ENCODE measurements around the gene TTC39C. TPM values are rescaled to one million over a fixed set of nuclear protein-coding genes. Genes with fewer than 3 reads are reported as not detected.

The TTC39C gene
- total and polyA plus RNA-seq, 2 donors (not counting 3 experiments of a cell fraction or from before 2014, with no cell fraction given), result 0.61 to 6.2 TPM

GRCh38 chr18:24026457-24026856 is 11.9 kb downstream of the TTC39C start:
- no peak for FAIRE-seq

GRCh38 chr18:24027156-24027827 is 12.7 kb downstream of the TTC39C start:
- no peaks in the 10 kb centered on the region for H3K9me3 ChIP-seq (replicated peaks; ENCODE audit: control insufficient read depth, insufficient read depth, low read length)
- ChIA-PET CTCF (no interaction called here), POLR2A (no interaction called here)
- H3K4me3 ChIP-seq (replicated peaks in 1 of 3; ENCODE audit: insufficient read depth in 1 of 3, low read depth in 1 of 3, low read length in 3 of 3), result no peak overlapping the region
- no peaks in the 10 kb centered on the region for H3K4me1 ChIP-seq (ENCODE audit: control insufficient read depth, extremely low read depth, insufficient read depth, low read length)
- no peaks in the 10 kb centered on the region for H3K79me2 ChIP-seq (ENCODE audit: control insufficient read depth, insufficient read depth, low read length)
- no peak for FAIRE-seq
- H3K27ac ChIP-seq (ENCODE audit: insufficient read depth, low read depth, low read length), result no peak overlapping the region
- H3K36me3 ChIP-seq (ENCODE audit: control insufficient read depth in 2 of 2, extremely low read depth in 1 of 2, insufficient read depth in 2 of 2, low read length in 2 of 2), result no peaks in the 10 kb centered on the region
- H4K20me1 ChIP-seq (replicated peaks; ENCODE audit: control insufficient read depth, extremely low read depth, insufficient read depth, low read length), result no peaks in the 10 kb centered on the region
- no peaks in the 10 kb centered on the region for H3K9me1 ChIP-seq (replicated peaks; ENCODE audit: control insufficient read depth, extremely low read depth, insufficient read depth, low read length)
- H3K27me3 ChIP-seq (ENCODE audit: control insufficient read depth in 2 of 2, insufficient read depth in 2 of 2, low read length in 2 of 2), result no peaks in the 10 kb centered on the region
- intact Hi-C loops (cut with micrococcal nuclease), result no loop called here
- no peak overlapping the region for H3K9ac ChIP-seq (replicated peaks; ENCODE audit: extremely low read depth, insufficient read depth, low read length)
- H2AFZ ChIP-seq (ENCODE audit: low read depth, low read length), result no peak overlapping the region
- no TSS peak for BruUV-seq (replicated peaks)
- dilution Hi-C loops (cut with MboI; ENCODE audit: extremely low pct_ligation_motif_present, low sequenced_read_pairs), result no loop called here
- no peak overlapping the region for H3K4me2 ChIP-seq (ENCODE audit: insufficient read depth, low read length)
- TF ChIP-seq POLR2AphosphoS5 (IDR thresholded peaks at IDR 0.05; ENCODE audit: insufficient read depth, low read depth, low read length) (no peak), MYC (IDR thresholded peaks at IDR 0.05; ENCODE audit: low read depth, low read length) (no peak), FOS (IDR thresholded peaks at IDR 0.05; ENCODE audit: borderline replicate concordance, insufficient read depth, low read length) (no peak), CTCF (IDR thresholded peaks at IDR 0.05; ENCODE audit: extremely low read depth in 1 of 2, insufficient read depth in 1 of 2, low read depth in 1 of 2, low read length in 2 of 2) (no peak), MAX (IDR thresholded peaks at IDR 0.05; ENCODE audit: insufficient read depth, insufficient read length) (no peak), JUN (IDR thresholded peaks at IDR 0.05; ENCODE audit: borderline replicate concordance, insufficient read depth, insufficient read length, low read depth) (no peak), POLR2A (IDR thresholded peaks at IDR 0.05; ENCODE audit: low read depth, low read length) (no peak), EZH2 (IDR thresholded peaks at IDR 0.05; ENCODE audit: borderline replicate concordance, low read depth, low read length, severe bottlenecking) (no peak), GATA2 (IDR thresholded peaks at IDR 0.05; ENCODE audit: insufficient read depth, insufficient read length, low read depth, low read length) (no peak)
- DNase-seq (ENCODE audit: low read depth, low spot score), result no peak

More at GRCh38 chr18:24026457-24026856, 11.9 kb downstream of the TTC39C start:
- TF ChIP-seq POLR2AphosphoS5 (IDR thresholded peaks at IDR 0.05; ENCODE audit: insufficient read depth, low read depth, low read length), result no peak
- no peaks in the 10 kb centered on the region for H3K4me1 ChIP-seq (ENCODE audit: control insufficient read depth, extremely low read depth, insufficient read depth, low read length)
- no peak overlapping the region for H3K4me2 ChIP-seq (ENCODE audit: insufficient read depth, low read length)
- CTCF ChIA-PET, result no interaction called here
- H3K4me3 ChIP-seq (replicated peaks in 1 of 3; ENCODE audit: insufficient read depth in 1 of 3, low read depth in 1 of 3, low read length in 3 of 3), result no peak overlapping the region
- H4K20me1 ChIP-seq (replicated peaks; ENCODE audit: control insufficient read depth, extremely low read depth, insufficient read depth, low read length), result no peaks in the 10 kb centered on the region
- H3K9ac ChIP-seq (replicated peaks; ENCODE audit: extremely low read depth, insufficient read depth, low read length), result no peak overlapping the region
- no TSS peak for BruUV-seq (replicated peaks)
- POLR2A ChIA-PET, result no interaction called here
- no peak overlapping the region for H3K27ac ChIP-seq (ENCODE audit: insufficient read depth, low read depth, low read length)
- no peaks in the 10 kb centered on the region for H3K36me3 ChIP-seq (ENCODE audit: control insufficient read depth in 2 of 2, extremely low read depth in 1 of 2, insufficient read depth in 2 of 2, low read length in 2 of 2)
- no peak for DNase-seq (ENCODE audit: low read depth, low spot score)
- no peaks in the 10 kb centered on the region for H3K27me3 ChIP-seq (ENCODE audit: control insufficient read depth in 2 of 2, insufficient read depth in 2 of 2, low read length in 2 of 2)
- no peaks in the 10 kb centered on the region for H3K9me1 ChIP-seq (replicated peaks; ENCODE audit: control insufficient read depth, extremely low read depth, insufficient read depth, low read length)
- H3K9me3 ChIP-seq (replicated peaks; ENCODE audit: control insufficient read depth, insufficient read depth, low read length), result no peaks in the 10 kb centered on the region
- no peaks in the 10 kb centered on the region for H3K79me2 ChIP-seq (ENCODE audit: control insufficient read depth, insufficient read depth, low read length)
- no peak overlapping the region for H2AFZ ChIP-seq (ENCODE audit: low read depth, low read length)
- intact Hi-C loops (cut with micrococcal nuclease), result no loop called here
- dilution Hi-C loops (cut with MboI; ENCODE audit: extremely low pct_ligation_motif_present, low sequenced_read_pairs), result no loop called here
